CD14-positive monocyte (primary cell): ENCODE measurements around the gene TLK1. TPM values are rescaled to one million over a fixed set of nuclear protein-coding genes. Genes with fewer than 3 reads are reported as not detected.

Experiments used
- DNase-seq, 3 donors: peaks; one replicate each; pipeline ENCODE4 v3.0.0-alpha.2; 2011 to 2022
- H2AFZ ChIP-seq: 2 replicates; pipeline ENCODE4 v1.6.0; 2012; ENCODE audit warnings: mild to moderate bottlenecking, low read depth, low read length, inconsistent platforms; ENCODE audit not compliant: insufficient read depth, poor library complexity, severe bottlenecking
- H3K27ac ChIP-seq, 2 donors: 1 replicate in 1 of 2; 2 replicates in 1 of 2; pipeline ENCODE4 v1.5.1; 2012 to 2013; ENCODE audit warnings: low read length in 2 of 2, control low read depth in 1 of 2, inconsistent platforms in 1 of 2, low read depth in 1 of 2, mild to moderate bottlenecking in 1 of 2
- H3K27me3 ChIP-seq, 2 donors: one replicate each; pipeline versions ENCODE4 v1.6.0 to v1.6.1; 2011 to 2013; ENCODE audit warnings: low read length in 2 of 2; ENCODE audit not compliant: control insufficient read depth in 2 of 2, insufficient read depth in 2 of 2
- H3K36me3 ChIP-seq, 2 donors: replicated peaks in 1 of 2; 1 replicate in 1 of 2; 2 replicates in 1 of 2; pipeline versions ENCODE4 v1.5.1 to v1.6.1; 2012 to 2013; ENCODE audit warnings: low read length in 2 of 2, control low read depth in 1 of 2, inconsistent platforms in 1 of 2, mild to moderate bottlenecking in 1 of 2; ENCODE audit not compliant: insufficient read depth in 2 of 2, control insufficient read depth in 1 of 2
- H3K4me1 ChIP-seq, 2 donors: 1 replicate in 1 of 2; 2 replicates in 1 of 2; pipeline versions ENCODE4 v1.5.1 to v1.6.1; 2012 to 2013; ENCODE audit warnings: low read length in 2 of 2, control low read depth in 1 of 2, inconsistent platforms in 1 of 2, mild to moderate bottlenecking in 1 of 2, moderate library complexity in 1 of 2; ENCODE audit not compliant: insufficient read depth in 2 of 2, control insufficient read depth in 1 of 2
- H3K4me2 ChIP-seq: replicated peaks from 2 replicates; pipeline ENCODE3; 2012; ENCODE audit warnings: low read length, moderate library complexity, mild to moderate bottlenecking; ENCODE audit not compliant: poor library complexity, severe bottlenecking; ENCODE audit errors: extremely low read depth
- H3K4me3 ChIP-seq, 3 experiments: fragments of 200-600 bp in 1 of 3; sonication (generic) in 1 of 3; replicated peaks in 1 of 3; 1 replicate in 2 of 3; 2 replicates in 1 of 3; pipeline ENCODE4 v1.5.1; 2011 to 2013; ENCODE audit warnings: low read length in 3 of 3, mild to moderate bottlenecking in 3 of 3, control low read depth in 2 of 3, low read depth in 2 of 3, inconsistent platforms in 1 of 3, moderate library complexity in 1 of 3
- H3K79me2 ChIP-seq: 2 replicates; pipeline ENCODE4 v1.6.0; 2012; ENCODE audit warnings: mild to moderate bottlenecking, control low read depth, inconsistent platforms, low read length, moderate library complexity; ENCODE audit not compliant: insufficient read depth
- H3K9ac ChIP-seq: 2 replicates; pipeline ENCODE4 v1.6.0; 2017; ENCODE audit warnings: low read length, mild to moderate bottlenecking; ENCODE audit not compliant: insufficient read depth, poor library complexity, severe bottlenecking
- H3K9me3 ChIP-seq, 2 donors: replicated peaks in 1 of 2; 1 replicate in 1 of 2; 2 replicates in 1 of 2; pipeline versions ENCODE4 v1.5.1 to v1.6.1; 2012 to 2013; ENCODE audit warnings: low read length in 2 of 2, control low read depth in 1 of 2; ENCODE audit not compliant: control insufficient read depth in 1 of 2, insufficient read depth in 1 of 2
- H4K20me1 ChIP-seq: 2 replicates; pipeline ENCODE4 v1.6.0; 2012; ENCODE audit warnings: mild to moderate bottlenecking, low read length, control low read depth, moderate library complexity; ENCODE audit not compliant: insufficient read depth
- H3K27ac Mint-ChIP-seq, 7 donors: one replicate each; pipeline ENCODE4 v1.8.0; 2020; ENCODE audit warnings: mild to moderate bottlenecking in 7 of 7, mixed read lengths in 7 of 7, moderate library complexity in 6 of 7, inconsistent platforms in 2 of 7
- H3K27me3 Mint-ChIP-seq, 3 donors: one replicate each; pipeline ENCODE4 v1.8.0; 2021 to 2022; ENCODE audit warnings: low read depth in 3 of 3, mild to moderate bottlenecking in 3 of 3, mixed read lengths in 3 of 3, moderate library complexity in 3 of 3, inconsistent platforms in 1 of 3
- H3K36me3 Mint-ChIP-seq, 2 donors: one replicate each; pipeline ENCODE4 v1.8.0; 2020; ENCODE audit warnings: mixed read lengths in 2 of 2, inconsistent platforms in 1 of 2, mild to moderate bottlenecking in 1 of 2
- H3K4me1 Mint-ChIP-seq: one replicate; pipeline ENCODE4 v1.8.0; 2020; ENCODE audit warnings: mild to moderate bottlenecking, mixed read lengths
- H3K4me3 Mint-ChIP-seq, 2 donors: one replicate each; pipeline ENCODE4 v1.8.0; 2020; ENCODE audit warnings: mild to moderate bottlenecking in 2 of 2, mixed read lengths in 2 of 2, moderate library complexity in 1 of 2
- H3K9me3 Mint-ChIP-seq, 7 donors: one replicate each; pipeline ENCODE4 v1.8.0; 2020 to 2022; ENCODE audit warnings: mixed read lengths in 7 of 7, mild to moderate bottlenecking in 6 of 7, moderate library complexity in 6 of 7, inconsistent platforms in 2 of 7
- WGBS: methylation state at CpG from one replicate; pipeline ENCODE4 v1.1.5; 2013; ENCODE audit warnings: missing lambda C conversion rate; ENCODE audit not compliant: insufficient coverage; 5-methylcytosine and 5-hydroxymethylcytosine counted together
- intact Hi-C, 2 donors: fragments of 100-400 bp; cut with micrococcal nuclease; formaldehyde crosslinking; loops; one replicate each; pipeline versions ENCODE4 v1.15.0 to v1.15.1; 2023
- polyA plus RNA-seq, 3 donors: library from polyadenylated mRNA; depleted of rRNA in 1 of 3; unstranded in 2 of 3; stranded (reverse) in 1 of 3; fragments of 300-500 nt in 2 of 3; fragments of >200 nt in 1 of 3; fragmentation: Illumina TruSeq in 2 of 3; gene quantifications; 1 replicate in 2 of 3; 2 replicates in 1 of 3; pipeline ENCODE4 v1.2.3, GENCODE V29; 2012 to 2021
- TF ChIP-seq, protein P1 (sequence below): fragments of 200-600 bp; IDR thresholded peaks from one replicate; pipeline ENCODE4 v1.8.0; 2022; ENCODE audit warnings: antibody characterized with exemption, mild to moderate bottlenecking

The TLK1 gene
- polyA plus RNA-seq, 3 donors = 6.3 to 20.0 (median 8.6) TPM

GRCh38 chr2:171160956-171161740, 455 bp upstream of the TLK1 start:
- peak overlapping the region; percentile 95 for H2AFZ ChIP-seq
- Mint-ChIP-seq H3K4me3 (peak overlapping the region; percentile 91 to 95), H3K4me1 (peaks cover 48% of the 10 kb centered on the region), H3K9me3 (no peaks in the 10 kb centered on the region), H3K27me3 (peaks cover 0 to 3% (median 0%) of the 10 kb centered on the region in 3 donors), H3K27ac (peak overlapping the region; percentile 80 to 97 (median 96)), H3K36me3 (no peaks in the 10 kb centered on the region)
- H3K27me3 ChIP-seq = no peaks in the 10 kb centered on the region
- peak overlapping the region; percentile 95 for H3K9ac ChIP-seq
- peaks cover 19 to 29% of the 10 kb centered on the region in 2 donors for H3K4me1 ChIP-seq
- TF ChIP-seq, protein P1, sequence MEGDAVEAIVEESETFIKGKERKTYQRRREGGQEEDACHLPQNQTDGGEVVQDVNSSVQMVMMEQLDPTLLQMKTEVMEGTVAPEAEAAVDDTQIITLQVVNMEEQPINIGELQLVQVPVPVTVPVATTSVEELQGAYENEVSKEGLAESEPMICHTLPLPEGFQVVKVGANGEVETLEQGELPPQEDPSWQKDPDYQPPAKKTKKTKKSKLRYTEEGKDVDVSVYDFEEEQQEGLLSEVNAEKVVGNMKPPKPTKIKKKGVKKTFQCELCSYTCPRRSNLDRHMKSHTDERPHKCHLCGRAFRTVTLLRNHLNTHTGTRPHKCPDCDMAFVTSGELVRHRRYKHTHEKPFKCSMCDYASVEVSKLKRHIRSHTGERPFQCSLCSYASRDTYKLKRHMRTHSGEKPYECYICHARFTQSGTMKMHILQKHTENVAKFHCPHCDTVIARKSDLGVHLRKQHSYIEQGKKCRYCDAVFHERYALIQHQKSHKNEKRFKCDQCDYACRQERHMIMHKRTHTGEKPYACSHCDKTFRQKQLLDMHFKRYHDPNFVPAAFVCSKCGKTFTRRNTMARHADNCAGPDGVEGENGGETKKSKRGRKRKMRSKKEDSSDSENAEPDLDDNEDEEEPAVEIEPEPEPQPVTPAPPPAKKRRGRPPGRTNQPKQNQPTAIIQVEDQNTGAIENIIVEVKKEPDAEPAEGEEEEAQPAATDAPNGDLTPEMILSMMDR = no peak
- intact Hi-C loops = loop anchor here (5.0 to 10.0 kb wide), 2 partner anchors 271 to 274 kb away; partner anchors contain the start of genes DCAF17 (in 2 of the 2) and METTL8 (in 2 of the 2)
- H3K4me2 ChIP-seq = peak overlapping the region; percentile 97
- H4K20me1 ChIP-seq = peaks cover 34% of the 10 kb centered on the region
- peak overlapping the region; percentile 57 to 91 for H3K27ac ChIP-seq
- H3K36me3 ChIP-seq = no peaks in the 10 kb centered on the region
- H3K4me3 ChIP-seq = peak overlapping the region; percentile 79 to 100 (median 94)
- peaks cover 53% of the 10 kb centered on the region for H3K79me2 ChIP-seq
- 0% methylated on average over 47 of the region's 65 CpGs for WGBS
- H3K9me3 ChIP-seq = no peaks in the 10 kb centered on the region
- DNase-seq = peak; percentile 48 to 68 (median 62)

DNA sequence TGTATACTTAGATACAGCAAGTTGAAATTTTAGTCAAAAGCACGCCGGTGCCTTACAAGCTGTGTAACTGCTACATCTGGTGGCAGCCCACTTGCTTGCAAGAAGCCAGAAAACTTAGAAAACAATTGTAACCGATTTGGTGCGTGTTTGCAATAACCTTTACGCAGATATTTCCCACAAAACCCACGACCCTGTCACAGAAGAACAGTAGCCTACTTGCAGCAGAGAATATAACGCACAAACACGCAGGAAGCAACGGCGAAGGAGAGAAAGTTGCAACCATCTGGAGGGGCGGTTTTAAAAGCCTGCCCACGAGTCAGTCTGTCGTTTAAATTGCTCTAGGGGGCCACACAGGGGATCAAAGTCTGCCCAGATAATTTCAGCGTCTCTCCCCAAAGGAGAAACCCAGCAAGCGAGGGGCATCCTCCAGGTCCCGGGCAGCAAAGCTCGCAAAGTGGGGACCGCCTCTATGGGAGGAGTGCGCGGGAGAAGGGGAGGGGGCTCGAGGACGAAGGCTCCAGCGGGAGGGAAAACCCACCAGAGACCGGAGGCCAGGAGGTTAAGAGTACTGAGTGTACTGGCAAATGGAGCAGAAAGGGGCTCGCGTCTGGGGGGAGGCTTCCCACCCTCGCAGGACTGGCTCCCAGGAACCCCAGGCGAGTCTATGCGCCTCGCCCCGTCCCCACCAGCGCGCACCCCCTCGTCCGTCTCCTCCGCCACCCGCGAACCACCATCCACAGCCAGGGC, 1.1 kb downstream of the TLK1 start:
- Histone ChIP-seq H3K9me3 (no peaks in the 10 kb centered on the region), H3K4me1 (peaks cover 19 to 31% of the 10 kb centered on the region in 2 donors), H3K27me3 (no peaks in the 10 kb centered on the region), H3K79me2 (peaks cover 69% of the 10 kb centered on the region), H3K4me2 (peak overlapping the region; percentile 97), H3K4me3 (peak overlapping the region; percentile 63 to 94 (median 73)), H3K36me3 (no peaks in the 10 kb centered on the region), H3K9ac (peak overlapping the region; percentile 95), H3K27ac (peak overlapping the region; percentile 72 to 73), H4K20me1 (peaks cover 49% of the 10 kb centered on the region), H2AFZ (peak overlapping the region; percentile 86)
- Mint-ChIP-seq H3K4me3 (peak overlapping the region; percentile 94 to 95), H3K27me3 (peaks cover 0 to 3% (median 0%) of the 10 kb centered on the region in 3 donors), H3K27ac (peak overlapping the region; percentile 78 to 89 (median 82)), H3K36me3 (peaks cover 0 to 1% of the 10 kb centered on the region in 2 donors), H3K4me1 (peaks cover 58% of the 10 kb centered on the region), H3K9me3 (no peaks in the 10 kb centered on the region)
- peak in 2 of 3 donors; percentile 17 to 26 for DNase-seq
- WGBS = 1% methylated on average over 22 of the region's 38 CpGs
- intact Hi-C loops = loop anchor here (5.0 to 10.0 kb wide), 2 partner anchors 273 to 275 kb away; partner anchors contain the start of genes DCAF17 (in 2 of the 2) and METTL8 (in 2 of the 2)
- TF ChIP-seq, protein P1 = peak; percentile 29
